Measurements from ENCODE around the gene PAFAH2.

GRCh38 chr1:25978403-25978802 lies 19.5 kb downstream of the PAFAH2 start:
- TF ChIP-seq CTCF (IDR thresholded peaks at IDR 0.05; ENCODE audit: insufficient read depth, low read length) (no peak), POLR2AphosphoS5 (IDR thresholded peaks at IDR 0.05; ENCODE audit: low read depth) (no peak)

Measured in HL-60 (cell line).